ENCODE data around the gene C1orf74. TPM values are rescaled to one million over a fixed set of nuclear protein-coding genes. Genes with fewer than 3 reads are reported as not detected.

C1orf74 gene
- total RNA-seq, 1 donor from 2014 or later: 2.2 TPM

DNA sequence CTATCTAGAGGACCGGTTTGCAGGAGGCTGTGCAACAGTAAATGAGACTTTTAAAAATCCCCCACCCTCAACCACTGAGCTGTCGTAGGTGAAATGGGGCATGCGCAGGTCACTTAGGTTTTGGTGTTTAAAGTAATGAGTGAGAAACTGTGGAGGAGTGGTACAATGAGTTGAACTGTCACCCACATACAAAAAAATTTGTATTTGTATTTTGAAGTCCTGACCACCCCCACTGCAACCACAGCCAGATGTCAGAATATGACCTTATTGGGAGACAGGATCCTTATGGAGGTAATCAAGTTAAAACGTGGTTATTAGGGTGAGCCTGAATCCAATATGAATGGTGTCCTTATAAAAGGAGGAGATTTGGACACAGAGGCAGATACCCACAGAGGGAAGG is 23.1 kb upstream of the C1orf74 start:
- DNase-seq (ENCODE audit: low read depth) (no peak), FAIRE-seq (no peak)
- H3K36me3 Mint-ChIP-seq (ENCODE audit: low read depth, unreplicated experiment): peaks cover 2% of the 10 kb centered on the region
- peaks cover 29% of the 10 kb centered on the region for H3K4me1 Mint-ChIP-seq (ENCODE audit: low read depth, unreplicated experiment)
- H3K27me3 Mint-ChIP-seq (ENCODE audit: low read depth, unreplicated experiment): no peaks in the 10 kb centered on the region
- H3K9me3 Mint-ChIP-seq (ENCODE audit: unreplicated experiment): no peaks in the 10 kb centered on the region
- H3K4me2 ChIP-seq (ENCODE audit: low read length): peak overlapping the region; percentile 60
- no peaks in the 10 kb centered on the region for H3K79me2 ChIP-seq (ENCODE audit: insufficient read depth, low read length)
- TF ChIP-seq EZH2 (IDR thresholded peaks at IDR 0.05; ENCODE audit: insufficient read depth, low read length): no peak
- TF ChIP-seq, protein P1, sequence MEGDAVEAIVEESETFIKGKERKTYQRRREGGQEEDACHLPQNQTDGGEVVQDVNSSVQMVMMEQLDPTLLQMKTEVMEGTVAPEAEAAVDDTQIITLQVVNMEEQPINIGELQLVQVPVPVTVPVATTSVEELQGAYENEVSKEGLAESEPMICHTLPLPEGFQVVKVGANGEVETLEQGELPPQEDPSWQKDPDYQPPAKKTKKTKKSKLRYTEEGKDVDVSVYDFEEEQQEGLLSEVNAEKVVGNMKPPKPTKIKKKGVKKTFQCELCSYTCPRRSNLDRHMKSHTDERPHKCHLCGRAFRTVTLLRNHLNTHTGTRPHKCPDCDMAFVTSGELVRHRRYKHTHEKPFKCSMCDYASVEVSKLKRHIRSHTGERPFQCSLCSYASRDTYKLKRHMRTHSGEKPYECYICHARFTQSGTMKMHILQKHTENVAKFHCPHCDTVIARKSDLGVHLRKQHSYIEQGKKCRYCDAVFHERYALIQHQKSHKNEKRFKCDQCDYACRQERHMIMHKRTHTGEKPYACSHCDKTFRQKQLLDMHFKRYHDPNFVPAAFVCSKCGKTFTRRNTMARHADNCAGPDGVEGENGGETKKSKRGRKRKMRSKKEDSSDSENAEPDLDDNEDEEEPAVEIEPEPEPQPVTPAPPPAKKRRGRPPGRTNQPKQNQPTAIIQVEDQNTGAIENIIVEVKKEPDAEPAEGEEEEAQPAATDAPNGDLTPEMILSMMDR (IDR thresholded peaks at IDR 0.05; ENCODE audit: insufficient read depth, low read depth, low read length): no peak
- H3K4me3 ChIP-seq (ENCODE audit: insufficient read depth, low read depth, low read length): no peak overlapping the region
- peak overlapping the region; percentile 86 for H3K27ac Mint-ChIP-seq (ENCODE audit: unreplicated experiment)
- no peaks in the 10 kb centered on the region for H3K9me3 ChIP-seq (ENCODE audit: insufficient read depth, low read depth, low read length)
- H2AFZ ChIP-seq (ENCODE audit: low read depth, low read length): no peak overlapping the region
- H3K4me3 Mint-ChIP-seq (ENCODE audit: unreplicated experiment): no peak overlapping the region
- no peaks in the 10 kb centered on the region for H3K27me3 ChIP-seq (ENCODE audit: insufficient read depth, low read length)
- no peaks in the 10 kb centered on the region for H4K20me1 ChIP-seq (ENCODE audit: insufficient read depth, low read length)
- peak overlapping the region; percentile 36 for H3K27ac ChIP-seq (ENCODE audit: low read depth, low read length)
- H3K9ac ChIP-seq (ENCODE audit: low read length): no peak overlapping the region
- no peaks in the 10 kb centered on the region for H3K36me3 ChIP-seq (ENCODE audit: insufficient read depth, low read length)
- H3K4me1 ChIP-seq (ENCODE audit: insufficient read depth, low read length): peaks cover 25% of the 10 kb centered on the region

DNA sequence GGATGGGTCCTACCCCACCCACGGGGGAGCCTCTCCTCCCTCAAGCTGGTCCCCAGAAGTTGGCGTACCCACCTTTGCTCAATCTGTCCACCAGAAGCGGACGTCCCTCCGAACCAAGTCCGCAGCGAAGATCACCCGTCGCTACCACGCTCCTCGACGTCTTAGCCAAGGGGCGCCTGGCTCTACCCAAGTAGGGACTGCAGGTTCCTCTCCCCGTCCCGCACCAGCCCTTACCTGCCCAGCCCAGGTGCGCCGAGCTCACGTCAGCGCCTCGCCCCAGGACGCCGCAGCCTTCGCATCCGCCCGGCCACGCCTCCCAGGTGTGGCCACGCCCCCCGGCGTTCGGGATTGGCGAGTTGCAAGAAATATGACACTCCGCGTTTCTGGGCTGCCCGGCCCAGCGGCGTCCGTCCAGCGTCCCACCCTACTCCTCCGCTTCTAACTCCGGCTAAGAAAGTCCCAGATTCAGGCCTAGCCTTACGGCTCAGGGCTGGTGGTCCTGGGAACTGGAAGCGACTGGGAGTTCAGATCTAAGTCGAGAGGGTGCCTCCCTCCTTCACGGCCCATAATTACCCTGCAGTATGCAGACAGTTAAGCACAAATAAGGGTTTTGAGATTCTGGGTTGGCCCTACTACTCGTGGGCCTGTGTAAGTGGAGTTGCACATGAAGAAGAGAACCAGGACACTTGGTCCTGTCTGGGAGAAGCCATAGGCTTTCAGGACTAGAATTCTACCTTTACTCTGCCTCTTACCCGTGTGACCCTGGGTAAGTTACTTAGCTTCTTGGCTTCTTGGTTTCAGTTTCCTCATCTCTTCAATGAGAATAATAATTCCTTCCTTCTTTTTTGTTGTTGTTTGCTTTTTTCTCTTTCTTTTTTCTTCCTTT is 21.8 kb upstream of the C1orf74 start, which contains the start of gene IRF6:
TSS of gene IRF6 (minus strand) at position 268 of the 886 bp plus-strand sequence. CDS start 4,729 bp downstream, outside the sequence.
- TF ChIP-seq EZH2 (IDR thresholded peaks at IDR 0.05; ENCODE audit: insufficient read depth, low read length): no peak
- TF ChIP-seq, protein P1 (IDR thresholded peaks at IDR 0.05; ENCODE audit: insufficient read depth, low read depth, low read length): no peak
- DNase-seq (ENCODE audit: low read depth): peak; percentile 64
- peak within 1 kb of the TSS; percentile 89 for H3K4me3 Mint-ChIP-seq (ENCODE audit: unreplicated experiment)
- FAIRE-seq: no peak
- peaks cover 2% of the 10 kb centered on the region for H3K36me3 Mint-ChIP-seq (ENCODE audit: low read depth, unreplicated experiment)
- Histone ChIP-seq H3K27ac (ENCODE audit: low read depth, low read length) (peak within 1 kb of the TSS; percentile 36), H3K4me1 (ENCODE audit: insufficient read depth, low read length) (peaks cover 25% of the 10 kb centered on the region), H3K79me2 (ENCODE audit: insufficient read depth, low read length) (no peaks in the 10 kb centered on the region), H4K20me1 (ENCODE audit: insufficient read depth, low read length) (no peaks in the 10 kb centered on the region), H2AFZ (ENCODE audit: low read depth, low read length) (peak within 1 kb of the TSS; percentile 86), H3K9ac (ENCODE audit: low read length) (peak within 1 kb of the TSS; percentile 55), H3K4me2 (ENCODE audit: low read length) (peak within 1 kb of the TSS; percentile 88), H3K9me3 (ENCODE audit: insufficient read depth, low read depth, low read length) (no peaks in the 10 kb centered on the region), H3K36me3 (ENCODE audit: insufficient read depth, low read length) (no peaks in the 10 kb centered on the region), H3K4me3 (ENCODE audit: insufficient read depth, low read depth, low read length) (peak within 1 kb of the TSS; percentile 51), H3K27me3 (ENCODE audit: insufficient read depth, low read length) (no peaks in the 10 kb centered on the region)
- H3K27ac Mint-ChIP-seq (ENCODE audit: unreplicated experiment): peak within 1 kb of the TSS; percentile 99
- H3K9me3 Mint-ChIP-seq (ENCODE audit: unreplicated experiment): no peaks in the 10 kb centered on the region
- H3K4me1 Mint-ChIP-seq (ENCODE audit: low read depth, unreplicated experiment): peaks cover 40% of the 10 kb centered on the region
- H3K27me3 Mint-ChIP-seq (ENCODE audit: low read depth, unreplicated experiment): no peaks in the 10 kb centered on the region

Measured in astrocyte (in vitro differentiated cells and primary cell).